GM12878 (cell line): Measurements from ENCODE around the gene CCDC28A. TPM values are rescaled to one million over a fixed set of nuclear protein-coding genes. Genes with fewer than 3 reads are reported as not detected.

Experiments
- ATAC-seq: fragments of 200-7000 bp; cut with Tn5 transposase; 3 replicates; pipeline ENCODE4 v1.9.1; 2020; ENCODE audit warnings: mild to moderate bottlenecking, moderate library complexity
- Bru-seq: library from RNA; stranded (reverse); fragments of 400-500 nt; gene quantifications from one replicate; lab custom pipeline; 2021; lab: Mats Ljungman, UMichigan
- BruChase-seq, 2 experiments: library from RNA; stranded (reverse); fragments of 400-500 nt; gene quantifications; one replicate each; lab custom pipeline; 2021; lab: Mats Ljungman, UMichigan
- BruUV-seq: library from RNA; stranded (reverse); fragments of 400-500 nt; replicated peaks from 2 replicates; lab custom pipeline; 2021; lab: Mats Ljungman, UMichigan
- CTCF ChIA-PET: fragments of 300-600 bp; sonication (Branson Sonifier 250); formaldehyde crosslinking; extraction: SDS; loops from one replicate; lab custom pipeline; 2021; ENCODE audit warnings: inconsistent platforms; lab: Yijun Ruan, JAX
- POLR2A ChIA-PET: fragments of 350-600 bp; formaldehyde crosslinking; extraction: SDS; loops from one replicate; lab custom pipeline; 2021; ENCODE audit warnings: inconsistent platforms; lab: Charles Lee
- RAD21 ChIA-PET: fragments of 300-600 bp; sonication (Branson Sonifier 250); formaldehyde crosslinking; loops from one replicate; lab custom pipeline; 2023; ENCODE audit warnings: antibody characterized with exemption; ENCODE audit not compliant: unreplicated experiment; lab: Charles Lee
- SMC1A ChIA-PET: fragments of 300-600 bp; sonication (Branson Sonifier 250); formaldehyde crosslinking; loops from one replicate; lab custom pipeline; 2023; ENCODE audit not compliant: unreplicated experiment, uncharacterized antibody; lab: Charles Lee
- DNase-seq: peaks from one replicate; pipeline ENCODE4 v3.0.0-alpha.2; 2011; ENCODE audit warnings: low read depth, low spot score
- FAIRE-seq: peaks from 3 replicates; lab custom pipeline; 2011; peaks lifted over from hg19 to GRCh38; lab: Jason Lieb, UNC
- H2AFZ ChIP-seq: 2 replicates; pipeline ENCODE4 v1.6.0; 2011; ENCODE audit warnings: low read depth, low read length, control low read depth; ENCODE audit not compliant: control insufficient read depth
- H3K27ac ChIP-seq: 2 replicates; pipeline ENCODE4 v1.5.1; 2011; ENCODE audit warnings: control low read depth; ENCODE audit not compliant: control insufficient read depth, insufficient read depth
- H3K27me3 ChIP-seq, 2 experiments: replicated peaks in 1 of 2; 2 replicates each; pipeline versions ENCODE4 v1.6.0 to v1.6.1; 2011; ENCODE audit warnings: low read length in 1 of 2; ENCODE audit not compliant: control insufficient read depth in 2 of 2, insufficient read depth in 2 of 2
- H3K36me3 ChIP-seq, 2 experiments: 2 replicates each; pipeline ENCODE4 v1.5.1; 2011; ENCODE audit warnings: low read length in 1 of 2; ENCODE audit not compliant: control insufficient read depth in 2 of 2, insufficient read depth in 2 of 2
- H3K4me1 ChIP-seq: 2 replicates; pipeline ENCODE4 v1.6.1; 2011; ENCODE audit warnings: mild to moderate bottlenecking, low read length, moderate library complexity, mixed read lengths; ENCODE audit not compliant: control insufficient read depth, insufficient read depth
- H3K4me2 ChIP-seq: 2 replicates; pipeline ENCODE4 v1.6.0; 2011; ENCODE audit warnings: control low read depth; ENCODE audit not compliant: control insufficient read depth, insufficient read depth
- H3K4me3 ChIP-seq: fragments of 200-600 bp; sonication (generic); 2 replicates; pipeline ENCODE4 v1.5.1; 2016
- H3K79me2 ChIP-seq: 2 replicates; pipeline ENCODE4 v1.6.0; 2011; ENCODE audit warnings: low read length; ENCODE audit not compliant: control insufficient read depth, insufficient read depth
- H3K9ac ChIP-seq: 2 replicates; pipeline ENCODE4 v1.8.0; 2011; ENCODE audit warnings: low read length, control low read depth, mixed read lengths; ENCODE audit not compliant: control insufficient read depth, insufficient read depth
- H3K9me3 ChIP-seq: replicated peaks from 3 replicates; pipeline ENCODE4 v1.5.1; 2011; ENCODE audit warnings: mild to moderate bottlenecking, low read length; ENCODE audit not compliant: control insufficient read depth, insufficient read depth
- H4K20me1 ChIP-seq: 2 replicates; pipeline ENCODE4 v1.6.0; 2011; ENCODE audit not compliant: control insufficient read depth, insufficient read depth
- GATAD2B ChIP-seq: fragments of 450-650 bp; conservative IDR thresholded peaks from 2 replicates; pipeline ENCODE4 v1.6.1; 2017; ENCODE audit warnings: low read depth, mild to moderate bottlenecking, moderate library complexity
- IKZF2 ChIP-seq, 2 experiments: fragments of 450-650 bp; IDR thresholded peaks; 2 replicates each; pipeline ENCODE4 v1.6.1; 2017; ENCODE audit warnings: mild to moderate bottlenecking in 2 of 2, moderate library complexity in 2 of 2
- MEF2B ChIP-seq: fragments of 450-650 bp; IDR thresholded peaks from 2 replicates; pipeline ENCODE4 v1.6.1; 2018; ENCODE audit warnings: mild to moderate bottlenecking, moderate library complexity; ENCODE audit not compliant: partially characterized antibody, poor library complexity, severe bottlenecking
- PML ChIP-seq: IDR thresholded peaks from 2 replicates; pipeline ENCODE4 v1.6.1; 2012; ENCODE audit warnings: low read length, inconsistent platforms
- RUNX3 ChIP-seq: IDR thresholded peaks from 2 replicates; pipeline ENCODE4 v1.6.1; 2012; ENCODE audit warnings: low read length, inconsistent platforms
- TCF12 ChIP-seq: IDR thresholded peaks from 2 replicates; pipeline ENCODE4 v1.6.1; 2011; ENCODE audit warnings: low read depth, mild to moderate bottlenecking, low read length
- ZBED1 ChIP-seq: IDR thresholded peaks from 2 replicates; pipeline ENCODE4 v1.6.1; 2016; ENCODE audit warnings: borderline replicate concordance
- WGBS: methylation state at CpG from one replicate; pipeline ENCODE4 v1.1.6; 2016; ENCODE audit warnings: low lambda C conversion rate; ENCODE audit not compliant: insufficient replicate concordance, insufficient coverage; ENCODE audit errors: missing lambda C conversion rate; 5-methylcytosine and 5-hydroxymethylcytosine counted together
- in situ Hi-C: fragments of 300-500 bp; cut with MboI; formaldehyde crosslinking; loops from 9 replicates; pipeline ENCODE4 v1.14.3; 2018; ENCODE audit warnings: mixed read lengths
- intact Hi-C: fragments of 100-400 bp; cut with micrococcal nuclease; formaldehyde crosslinking; loops from one replicate; pipeline ENCODE4 v1.14.2; 2022; ENCODE audit not compliant: unreplicated experiment
- long read RNA-seq, 2 experiments: library from polyadenylated mRNA; unstranded; transcript quantifications; one replicate each; pipeline ENCODE4 v2.0.0, GENCODE V29; 2019 to 2020
- polyA minus RNA-seq, 3 experiments: library from RNA; depleted of rRNA, polyadenylated mRNA; stranded (reverse); fragments of >200 nt; gene quantifications; 2 replicates each; pipeline ENCODE4 v1.2.3, GENCODE V29; 2011
- polyA plus RNA-seq, 11 experiments: library from polyadenylated mRNA; depleted of rRNA in 4 of 11; unstranded in 6 of 11; stranded (reverse) in 5 of 11; fragments of >200 nt; fragmentation: Nextera tagmentation in 4 of 11; fragmentation: Illumina TruSeq in 1 of 11; extraction: Ambion mirVana in 4 of 11; extraction: Trizol in 1 of 11; gene quantifications; 1 replicate in 1 of 11; 2 replicates in 10 of 11; pipeline versions ENCODE4 v1.2.1 to v1.2.3, GENCODE V29; 2011 to 2016; ENCODE audit warnings: inconsistent platforms in 2 of 11, missing spikeins in 2 of 11, low read depth in 1 of 11
- total RNA-seq, 4 experiments: library from RNA; depleted of rRNA in 3 of 4; stranded (reverse); fragments of >200 nt in 3 of 4; fragmentation: Illumina TruSeq in 1 of 4; extraction: Trizol in 1 of 4; gene quantifications; 2 replicates each; pipeline versions ENCODE4 v1.2.1 to v1.2.3, GENCODE V29; 2013 to 2021
- TF ChIP-seq, protein P1 (sequence below): IDR thresholded peaks from 2 replicates; pipeline ENCODE4 v1.6.1; 2012; ENCODE audit warnings: low read length, inconsistent platforms
- TF ChIP-seq, protein P2 (sequence below): fragments of 450-650 bp; IDR thresholded peaks from 2 replicates; pipeline ENCODE4 v1.6.1; 2017; ENCODE audit warnings: mild to moderate bottlenecking, low read depth, inconsistent platforms; ENCODE audit not compliant: poor library complexity, severe bottlenecking

Gene CCDC28A
- 5.7 and 6.6 TPM in 2 replicates for total RNA-seq (2013; cell fraction: nucleolus; rRNA removed)
- 14.5 and 15.6 TPM in 2 replicates for total RNA-seq (2014; rRNA removed)
- 17.3 and 17.6 TPM in 2 replicates for total RNA-seq (2014; rRNA removed; fragmentation: Illumina TruSeq; extraction: Trizol)
- 12.5 and 13.5 TPM in 2 replicates for total RNA-seq (2021)
- polyA plus RNA-seq (2011; ENCODE audit: low read depth) = 25.5 TPM
- 38.8 and 49.2 TPM in 2 replicates for polyA plus RNA-seq (2011; rRNA removed)
- polyA plus RNA-seq (2011; cell fraction: cytosol; rRNA removed) = 14.4 and 19.0 TPM in 2 replicates
- polyA plus RNA-seq (2011; cell fraction: nucleus; rRNA removed) = 8.0 and 10.4 TPM in 2 replicates
- polyA plus RNA-seq (2012) = 20.9 and 27.6 TPM in 2 replicates
- polyA plus RNA-seq (2014; fragmentation: Illumina TruSeq; extraction: Trizol) = 18.8 and 20.6 TPM in 2 replicates
- 10 to 100 TPM; 19.6 to 20.5 TPM for polyA plus RNA-seq (2014; fragmentation: Nextera tagmentation; extraction: Ambion mirVana)
- 15.0 and 18.0 TPM in 2 replicates for polyA plus RNA-seq (2014; rRNA removed)
- polyA plus RNA-seq (2016; fragmentation: Nextera tagmentation; extraction: Ambion mirVana) = 10 to 100 TPM; 23.2 to 24.6 TPM
- polyA minus RNA-seq (2011; rRNA and poly(A)+ RNA removed) = 11.5 and 15.1 TPM in 2 replicates
- 1.7 and 2.1 TPM in 2 replicates for polyA minus RNA-seq (2011; cell fraction: cytosol; rRNA and poly(A)+ RNA removed)
- polyA minus RNA-seq (2011; cell fraction: nucleus; rRNA and poly(A)+ RNA removed) = 1.7 and 2.1 TPM in 2 replicates
- percentile 82 among the genes with signal in this experiment for Bru-seq, nascent RNA
- BruChase-seq, experiment 1, labeled RNA remaining after a 6-hour chase = percentile 73 among the genes with signal in this experiment
- BruChase-seq, experiment 2, labeled RNA remaining after a 2-hour chase = percentile 74 among the genes with signal in this experiment
- long read RNA-seq, experiment 1, transcript CCDC28A-202 (6 exons, 1,505 nt) = major isoform, 11 of 15 reads
- long read RNA-seq, experiment 1, partial matches to known transcripts = 1 of 15 reads
- long read RNA-seq, experiment 1, other reads (novel, unspliced or antisense) = 3 of 15 reads
- long read RNA-seq, experiment 2, transcript CCDC28A-202 (6 exons, 1,505 nt) = major isoform, 112 of 133 reads
- long read RNA-seq, experiment 2, partial matches to known transcripts = 9 of 133 reads
- long read RNA-seq, experiment 2, other reads (novel, unspliced or antisense) = 12 of 133 reads

DNA sequence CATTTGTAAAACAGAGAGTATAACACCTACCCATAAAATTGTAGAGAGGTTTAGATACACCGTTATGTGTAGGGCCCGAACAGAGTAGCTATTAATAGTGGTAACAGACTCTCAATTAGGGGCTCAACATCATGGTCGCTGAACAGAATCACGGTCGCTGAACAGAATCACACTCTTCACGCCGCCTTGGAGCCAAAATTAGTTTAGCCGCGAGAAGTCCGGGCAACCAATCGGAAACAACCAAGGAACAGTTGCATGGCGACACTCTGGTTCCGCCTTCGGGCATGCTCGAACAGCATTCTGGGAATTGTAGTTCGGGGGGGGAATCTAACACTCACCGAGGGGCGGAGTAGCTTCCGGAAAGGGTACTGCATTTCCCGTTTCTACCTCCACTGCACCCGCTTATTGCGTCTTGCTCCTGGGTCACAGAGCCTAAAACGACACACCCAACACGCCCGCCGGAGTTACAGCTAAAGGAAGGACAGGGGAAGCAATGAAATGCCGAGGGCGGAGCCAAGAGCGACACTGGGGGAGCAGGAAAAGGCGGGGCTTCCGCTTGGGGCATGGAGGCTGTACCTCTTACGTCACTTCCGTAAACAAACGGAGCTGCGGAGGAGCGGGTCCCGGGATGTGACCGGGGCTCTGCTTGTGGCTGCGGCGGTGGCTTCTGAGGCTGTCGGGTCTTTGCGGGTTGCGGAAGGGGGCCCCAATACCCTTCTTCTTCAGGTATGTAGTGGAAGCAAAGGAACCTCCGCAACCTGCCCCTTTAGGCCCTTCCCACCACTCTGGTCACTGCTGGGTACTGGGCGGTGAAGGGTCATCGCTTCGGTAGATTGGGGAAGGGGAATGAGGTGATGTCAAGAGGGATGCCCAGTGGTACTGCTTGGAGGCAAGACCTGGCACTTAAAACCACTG lies at the start of gene CCDC28A:
TSS of gene CCDC28A (plus strand) at position 593 of the 915 bp plus-strand sequence. CDS start 2,352 bp downstream, outside the sequence.
- CTCF ChIA-PET = interaction anchor here (0.6 to 14.7 kb wide), 4 partner anchors 43 to 257 kb away, joined by 3 to 418 read pairs (median 3); no protein-coding TSS in a partner anchor
- DNase-seq (peak; percentile 93), ATAC-seq (peak; percentile 94), FAIRE-seq (peak; percentile 100)
- Histone ChIP-seq H2AFZ (peak within 1 kb of the TSS; percentile 100), H3K79me2 (peaks cover 2% of the 10 kb centered on the region; the same call in 1 of the 2 replicates), H3K4me2 (peak within 1 kb of the TSS; percentile 88), H3K27me3 (no peaks in the 10 kb centered on the region), H4K20me1 (no peaks in the 10 kb centered on the region), H3K9me3 (no peaks in the 10 kb centered on the region), H3K4me1 (peaks cover 12% of the 10 kb centered on the region), H3K27ac (peak within 1 kb of the TSS; percentile 97), H3K4me3 (peak within 1 kb of the TSS; percentile 89), H3K36me3 (no peaks in the 10 kb centered on the region), H3K9ac (peak within 1 kb of the TSS; percentile 79)
- POLR2A ChIA-PET = interaction anchor here (0.6 to 1.6 kb wide), 11 partner anchors 10 to 987 kb away, joined by 3 to 4 read pairs (median 3); no protein-coding TSS in a partner anchor
- intact Hi-C loops = loop anchor here (2.0 kb wide), 1 partner anchor 81 kb away; no protein-coding TSS in a partner anchor
- SMC1A ChIA-PET = interaction anchor here (0.7 to 13.9 kb wide), 5 partner anchors 9 to 265 kb away, joined by 4 to 332 read pairs (median 5); partner anchors contain the start of gene REPS1
- WGBS = under 1% methylated on average over 47 of the region's 47 CpGs
- in situ Hi-C loops = loop anchor here (5.0 kb wide), 1 partner anchor 186 kb away; no protein-coding TSS in a partner anchor
- no TSS peak for BruUV-seq
- RAD21 ChIA-PET = interaction anchor here (0.8 to 2.0 kb wide), 6 partner anchors 82 to 591 kb away, joined by 3 to 6 read pairs (median 4); partner anchors contain the start of gene HEBP2
- TF ChIP-seq TCF12 (no peak), PML (peak; percentile 71; the same call in 1 of the 2 replicates), MEF2B (peak; percentile 77), IKZF2 (IDR thresholded peaks at IDR 0.05) (peak; percentile 11 to 33; a peak in 1 of 4 replicates), ZBED1 (no peak), GATAD2B (peak; percentile 24; the same call in 1 of the 2 replicates), RUNX3 (peak; percentile 38; the same call in 1 of the 2 replicates)
- TF ChIP-seq, protein P1, sequence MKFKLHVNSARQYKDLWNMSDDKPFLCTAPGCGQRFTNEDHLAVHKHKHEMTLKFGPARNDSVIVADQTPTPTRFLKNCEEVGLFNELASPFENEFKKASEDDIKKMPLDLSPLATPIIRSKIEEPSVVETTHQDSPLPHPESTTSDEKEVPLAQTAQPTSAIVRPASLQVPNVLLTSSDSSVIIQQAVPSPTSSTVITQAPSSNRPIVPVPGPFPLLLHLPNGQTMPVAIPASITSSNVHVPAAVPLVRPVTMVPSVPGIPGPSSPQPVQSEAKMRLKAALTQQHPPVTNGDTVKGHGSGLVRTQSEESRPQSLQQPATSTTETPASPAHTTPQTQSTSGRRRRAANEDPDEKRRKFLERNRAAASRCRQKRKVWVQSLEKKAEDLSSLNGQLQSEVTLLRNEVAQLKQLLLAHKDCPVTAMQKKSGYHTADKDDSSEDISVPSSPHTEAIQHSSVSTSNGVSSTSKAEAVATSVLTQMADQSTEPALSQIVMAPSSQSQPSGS = no peak
- TF ChIP-seq, protein P2, sequence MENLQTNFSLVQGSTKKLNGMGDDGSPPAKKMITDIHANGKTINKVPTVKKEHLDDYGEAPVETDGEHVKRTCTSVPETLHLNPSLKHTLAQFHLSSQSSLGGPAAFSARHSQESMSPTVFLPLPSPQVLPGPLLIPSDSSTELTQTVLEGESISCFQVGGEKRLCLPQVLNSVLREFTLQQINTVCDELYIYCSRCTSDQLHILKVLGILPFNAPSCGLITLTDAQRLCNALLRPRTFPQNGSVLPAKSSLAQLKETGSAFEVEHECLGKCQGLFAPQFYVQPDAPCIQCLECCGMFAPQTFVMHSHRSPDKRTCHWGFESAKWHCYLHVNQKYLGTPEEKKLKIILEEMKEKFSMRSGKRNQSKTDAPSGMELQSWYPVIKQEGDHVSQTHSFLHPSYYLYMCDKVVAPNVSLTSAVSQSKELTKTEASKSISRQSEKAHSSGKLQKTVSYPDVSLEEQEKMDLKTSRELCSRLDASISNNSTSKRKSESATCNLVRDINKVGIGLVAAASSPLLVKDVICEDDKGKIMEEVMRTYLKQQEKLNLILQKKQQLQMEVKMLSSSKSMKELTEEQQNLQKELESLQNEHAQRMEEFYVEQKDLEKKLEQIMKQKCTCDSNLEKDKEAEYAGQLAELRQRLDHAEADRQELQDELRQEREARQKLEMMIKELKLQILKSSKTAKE = peak; percentile 32
